Measurements from ENCODE around the gene UNKL. TPM values are rescaled to one million over a fixed set of nuclear protein-coding genes. Genes with fewer than 3 reads are reported as not detected.

The UNKL gene
- total and polyA plus RNA-seq, 10 donors: 6.6 to 80.0 (median 44.4) TPM

- Histone ChIP-seq H3K27me3 (replicated peaks in 1 of 7) (no peaks in the 10 kb centered on the region), H3K36me3 (peaks cover 0 to 90% (median 58%) of the 10 kb centered on the region in 6 donors), H3K4me3 (no peak overlapping the region), H3K27ac (no peak overlapping the region), H3K9me3 (no peaks in the 10 kb centered on the region), H3K4me1 (peaks cover 8 to 44% (median 15%) of the 10 kb centered on the region in 6 donors)
- intact Hi-C loops (cut with DNase I; ENCODE audit: low total_unique reads): no loop called here
- 91 to 95% (median 92%) methylated on average over 13 to 14 of the region's 14 CpGs for WGBS, 5 donors
- DNase-seq: no peak
- TF ChIP-seq, protein P1, sequence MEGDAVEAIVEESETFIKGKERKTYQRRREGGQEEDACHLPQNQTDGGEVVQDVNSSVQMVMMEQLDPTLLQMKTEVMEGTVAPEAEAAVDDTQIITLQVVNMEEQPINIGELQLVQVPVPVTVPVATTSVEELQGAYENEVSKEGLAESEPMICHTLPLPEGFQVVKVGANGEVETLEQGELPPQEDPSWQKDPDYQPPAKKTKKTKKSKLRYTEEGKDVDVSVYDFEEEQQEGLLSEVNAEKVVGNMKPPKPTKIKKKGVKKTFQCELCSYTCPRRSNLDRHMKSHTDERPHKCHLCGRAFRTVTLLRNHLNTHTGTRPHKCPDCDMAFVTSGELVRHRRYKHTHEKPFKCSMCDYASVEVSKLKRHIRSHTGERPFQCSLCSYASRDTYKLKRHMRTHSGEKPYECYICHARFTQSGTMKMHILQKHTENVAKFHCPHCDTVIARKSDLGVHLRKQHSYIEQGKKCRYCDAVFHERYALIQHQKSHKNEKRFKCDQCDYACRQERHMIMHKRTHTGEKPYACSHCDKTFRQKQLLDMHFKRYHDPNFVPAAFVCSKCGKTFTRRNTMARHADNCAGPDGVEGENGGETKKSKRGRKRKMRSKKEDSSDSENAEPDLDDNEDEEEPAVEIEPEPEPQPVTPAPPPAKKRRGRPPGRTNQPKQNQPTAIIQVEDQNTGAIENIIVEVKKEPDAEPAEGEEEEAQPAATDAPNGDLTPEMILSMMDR (IDR thresholded peaks at IDR 0.05 in 8 of 11, conservative IDR thresholded peaks at IDR 0.05 in 3 of 11): no peak
- TF ChIP-seq POLR2AphosphoS5 (IDR thresholded peaks at IDR 0.05) (no peak), POLR2A (IDR thresholded peaks at IDR 0.05) (no peak)
Observed at GRCh38 chr16:1403733-1404132, 10.8 kb downstream of the UNKL start.

DNA sequence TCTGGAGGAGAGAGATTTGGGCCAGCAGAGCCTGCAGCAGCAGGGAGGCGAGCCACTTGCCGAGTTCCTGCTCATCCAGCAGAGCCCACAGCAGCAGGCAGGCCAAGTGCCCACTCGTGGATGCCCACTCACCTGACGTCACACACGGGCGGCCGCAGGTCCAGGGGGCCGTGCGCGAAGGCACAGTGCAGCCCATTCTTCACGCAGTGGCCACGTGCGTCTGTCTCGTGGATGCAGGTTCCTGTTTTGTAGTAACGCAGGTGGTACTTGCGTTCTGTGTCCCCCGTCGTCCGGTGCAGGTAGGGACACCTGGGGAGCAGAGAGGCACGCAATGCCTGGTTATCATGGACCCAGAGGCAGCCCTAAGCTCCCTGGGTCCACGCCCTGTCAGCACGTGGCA is 11.5 kb downstream of the UNKL start:
- no peaks in the 10 kb centered on the region for H3K9me3 ChIP-seq
- TF ChIP-seq POLR2A (IDR thresholded peaks at IDR 0.05) (no peak), POLR2AphosphoS5 (IDR thresholded peaks at IDR 0.05) (peak in 2 of 3 donors; percentile 22 to 41)
- TF ChIP-seq, protein P1 (IDR thresholded peaks at IDR 0.05 in 8 of 11, conservative IDR thresholded peaks at IDR 0.05 in 3 of 11): no peak
- no peak for DNase-seq
- no peaks in the 10 kb centered on the region for H3K27me3 ChIP-seq (replicated peaks in 1 of 7)
- H3K36me3 ChIP-seq: peaks cover 0 to 97% (median 65%) of the 10 kb centered on the region in 6 donors
- WGBS, 5 donors: 92 to 97% (median 95%) methylated on average over 15 to 22 of the region's 22 CpGs
- intact Hi-C loops (cut with DNase I; ENCODE audit: low total_unique reads): no loop called here
- no peak overlapping the region for H3K27ac ChIP-seq
- peaks cover 4 to 37% (median 8%) of the 10 kb centered on the region in 6 donors for H3K4me1 ChIP-seq
- H3K4me3 ChIP-seq: no peak overlapping the region

- no peaks in the 10 kb centered on the region for H3K27me3 ChIP-seq (replicated peaks in 1 of 7)
- intact Hi-C loops (cut with DNase I; ENCODE audit: low total_unique reads): no loop called here
- DNase-seq: no peak
- WGBS, 5 donors: 91 to 96% (median 95%) methylated on average over 13 of the region's 13 CpGs
- no peak overlapping the region for H3K4me3 ChIP-seq
- H3K4me1 ChIP-seq: peaks cover 0 to 27% (median 0%) of the 10 kb centered on the region in 6 donors
- no peaks in the 10 kb centered on the region for H3K9me3 ChIP-seq
- TF ChIP-seq POLR2AphosphoS5 (IDR thresholded peaks at IDR 0.05) (no peak), POLR2A (IDR thresholded peaks at IDR 0.05) (no peak)
- TF ChIP-seq, protein P1 (IDR thresholded peaks at IDR 0.05 in 8 of 11, conservative IDR thresholded peaks at IDR 0.05 in 3 of 11): no peak
- H3K27ac ChIP-seq: no peak overlapping the region
- H3K36me3 ChIP-seq: peaks cover 0 to 99% (median 72%) of the 10 kb centered on the region in 6 donors
Observed at GRCh38 chr16:1401758-1402154, 12.7 kb downstream of the UNKL start.

- peaks cover 0 to 99% (median 72%) of the 10 kb centered on the region in 6 donors for H3K36me3 ChIP-seq
- WGBS, 5 donors: 87 to 95% (median 92%) methylated on average over 10 to 29 of the region's 29 CpGs
- no peak for DNase-seq
Observed at GRCh38 chr16:1401061-1401757, 13.3 kb downstream of the UNKL start.

More at GRCh38 chr16:1401061-1401757, 13.3 kb downstream of the UNKL start:
- Histone ChIP-seq H3K4me3 (no peak overlapping the region), H3K27me3 (replicated peaks in 1 of 7) (no peaks in the 10 kb centered on the region), H3K27ac (no peak overlapping the region), H3K4me1 (peaks cover 0 to 22% (median 0%) of the 10 kb centered on the region in 6 donors), H3K9me3 (no peaks in the 10 kb centered on the region)
- TF ChIP-seq, protein P1 (IDR thresholded peaks at IDR 0.05 in 8 of 11, conservative IDR thresholded peaks at IDR 0.05 in 3 of 11): no peak
- TF ChIP-seq POLR2A (IDR thresholded peaks at IDR 0.05): no peak
- peak in 1 of 3 donors; percentile 29 for TF ChIP-seq POLR2AphosphoS5 (IDR thresholded peaks at IDR 0.05)
- intact Hi-C loops (cut with DNase I; ENCODE audit: low total_unique reads): no loop called here
